ACC112 (cell line): ENCODE data around the gene FARS2.

Experiments
- H2AFZ ChIP-seq: fragments of 200-600 bp; sonication (generic); one replicate; pipeline ENCODE4 v1.6.0; 2017; ENCODE audit warnings: antibody characterized with exemption, low read length; ENCODE audit not compliant: unreplicated experiment
- H3K27ac ChIP-seq: fragments of 200-600 bp; sonication (generic); 2 replicates; pipeline ENCODE4 v1.5.1; 2014; ENCODE audit warnings: low read depth, mild to moderate bottlenecking, antibody characterized with exemption, low read length, moderate library complexity
- H3K27me3 ChIP-seq: fragments of 200-600 bp; sonication (generic); 2 replicates; pipeline ENCODE4 v1.6.1; 2014; ENCODE audit warnings: mild to moderate bottlenecking, antibody characterized with exemption, low read length, moderate library complexity, mixed read lengths; ENCODE audit not compliant: insufficient read depth
- H3K36me3 ChIP-seq: fragments of 200-600 bp; sonication (generic); 2 replicates; pipeline ENCODE4 v1.6.1; 2016; ENCODE audit warnings: mild to moderate bottlenecking, antibody characterized with exemption, low read length, moderate library complexity, mixed read lengths; ENCODE audit not compliant: insufficient read depth
- H3K4me1 ChIP-seq: fragments of 200-600 bp; sonication (generic); one replicate; pipeline ENCODE4 v1.6.1; 2016; ENCODE audit warnings: low read length, mixed read lengths; ENCODE audit not compliant: insufficient read depth, unreplicated experiment, control insufficient read depth
- H3K4me3 ChIP-seq: fragments of 200-600 bp; sonication (generic); 2 replicates; pipeline ENCODE4 v1.5.1; 2014; ENCODE audit warnings: mild to moderate bottlenecking, low read depth, low read length
- H3K79me2 ChIP-seq: fragments of 200-600 bp; sonication (generic); one replicate; pipeline ENCODE4 v1.6.0; 2016; ENCODE audit warnings: low read length; ENCODE audit not compliant: control insufficient read depth, unreplicated experiment, insufficient read depth

FARS2 gene

DNA sequence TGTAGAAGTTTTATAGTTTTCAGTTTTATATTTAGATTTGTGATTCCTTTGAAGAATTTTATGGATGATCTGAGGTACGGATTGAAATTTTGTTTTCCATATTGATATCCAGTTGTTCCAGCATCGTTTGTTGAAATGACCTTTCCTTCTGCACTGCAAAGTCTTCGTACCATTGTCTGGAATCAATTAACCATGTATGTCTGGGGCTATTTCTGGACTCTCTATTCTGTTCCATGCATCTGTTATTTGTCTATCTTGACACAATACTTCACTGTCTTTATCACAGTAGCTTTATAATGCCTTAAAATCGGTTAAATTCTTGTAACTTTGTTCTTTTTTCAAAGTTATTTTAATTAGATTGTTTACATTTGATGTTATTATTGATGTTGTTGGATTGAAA, 154.9 kb downstream of the FARS2 start:
- Histone ChIP-seq H3K4me1 (no peaks in the 10 kb centered on the region), H3K4me3 (no peak overlapping the region), H3K79me2 (no peaks in the 10 kb centered on the region), H3K36me3 (no peaks in the 10 kb centered on the region; the same call in 1 of the 2 replicates), H3K27ac (no peak overlapping the region), H2AFZ (no peak overlapping the region), H3K27me3 (no peaks in the 10 kb centered on the region)

DNA sequence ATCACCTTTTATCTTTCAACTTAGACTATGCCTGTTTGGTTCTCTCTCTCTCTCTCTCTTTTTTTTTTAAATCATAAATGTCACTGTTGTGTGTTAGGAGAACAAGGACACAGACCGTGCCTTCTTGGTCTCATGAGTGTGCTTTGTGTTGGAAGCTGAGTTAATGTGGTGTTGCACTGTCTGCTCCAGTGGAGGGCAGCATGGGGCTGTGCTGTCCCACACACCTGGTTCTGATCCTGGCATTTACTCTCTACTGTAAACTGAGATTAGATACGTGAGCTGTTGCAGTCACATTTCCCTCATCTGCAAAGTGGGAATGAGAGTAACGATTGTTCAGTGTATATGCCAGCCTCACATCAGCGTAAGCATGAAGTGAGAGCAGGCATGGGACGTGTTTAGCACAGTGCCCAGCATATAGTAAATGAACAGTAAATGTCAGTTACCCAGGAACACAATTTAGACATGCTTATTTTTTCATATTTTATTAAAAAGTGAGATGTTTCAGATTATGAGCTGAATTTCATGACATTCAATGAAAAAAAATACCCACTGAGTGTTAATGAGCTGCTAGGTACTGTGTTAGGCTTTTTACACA, 161.1 kb downstream of the FARS2 start:
- no peak overlapping the region for H2AFZ ChIP-seq
- no peaks in the 10 kb centered on the region for H3K4me1 ChIP-seq

DNA sequence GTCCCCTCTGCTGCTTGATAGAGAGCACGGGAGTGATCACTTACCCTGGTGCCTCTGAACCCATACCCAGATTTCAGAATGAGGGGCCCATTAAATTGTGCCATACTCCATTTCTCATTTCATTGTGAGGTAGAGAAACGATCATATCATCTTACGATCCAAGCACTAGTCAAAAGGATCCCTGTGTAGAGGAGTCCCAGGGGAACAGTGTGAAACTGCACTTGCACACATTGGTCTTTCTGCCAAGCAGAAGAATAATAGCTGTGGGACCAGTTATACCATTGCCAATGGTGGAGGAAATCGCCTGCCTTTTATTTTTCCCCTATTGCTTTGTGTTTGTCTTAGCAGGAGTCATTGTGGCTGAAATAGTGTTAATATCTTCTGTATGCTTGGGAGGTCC, 161.9 kb downstream of the FARS2 start:
- Histone ChIP-seq H3K4me1 (no peaks in the 10 kb centered on the region), H3K27ac (no peak overlapping the region), H3K4me3 (no peak overlapping the region), H3K27me3 (no peaks in the 10 kb centered on the region), H2AFZ (no peak overlapping the region), H3K79me2 (no peaks in the 10 kb centered on the region), H3K36me3 (no peaks in the 10 kb centered on the region)

More for the DNA sequence above, 161.1 kb downstream of the FARS2 start:
- no peaks in the 10 kb centered on the region for H3K79me2 ChIP-seq
- no peak overlapping the region for H3K4me3 ChIP-seq
- H3K36me3 ChIP-seq = no peaks in the 10 kb centered on the region
- no peak overlapping the region for H3K27ac ChIP-seq
- no peaks in the 10 kb centered on the region for H3K27me3 ChIP-seq

DNA sequence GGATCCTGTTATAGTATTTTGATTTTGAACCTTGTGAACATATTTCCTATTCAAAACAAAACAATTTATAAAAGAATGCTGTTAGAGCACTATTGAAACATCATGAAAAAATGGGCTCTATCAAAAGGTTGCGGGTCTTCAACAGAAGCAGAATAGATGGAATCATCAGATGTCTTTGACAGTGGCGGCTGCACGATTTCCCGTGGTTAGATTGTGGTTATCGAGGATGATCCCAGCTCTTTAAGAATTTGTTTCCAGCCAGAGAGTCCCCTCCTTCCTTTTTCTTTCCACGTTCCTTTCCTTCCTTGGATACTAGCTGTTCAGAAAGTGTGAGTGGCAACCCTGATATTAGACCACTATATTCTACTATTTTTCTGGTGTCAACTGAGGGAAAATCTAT, 163.4 kb downstream of the FARS2 start:
- H3K36me3 ChIP-seq = no peaks in the 10 kb centered on the region
- no peak overlapping the region for H2AFZ ChIP-seq
- no peak overlapping the region for H3K27ac ChIP-seq
- H3K4me3 ChIP-seq = no peak overlapping the region
- no peaks in the 10 kb centered on the region for H3K27me3 ChIP-seq
- no peaks in the 10 kb centered on the region for H3K4me1 ChIP-seq
- H3K79me2 ChIP-seq = no peaks in the 10 kb centered on the region

DNA sequence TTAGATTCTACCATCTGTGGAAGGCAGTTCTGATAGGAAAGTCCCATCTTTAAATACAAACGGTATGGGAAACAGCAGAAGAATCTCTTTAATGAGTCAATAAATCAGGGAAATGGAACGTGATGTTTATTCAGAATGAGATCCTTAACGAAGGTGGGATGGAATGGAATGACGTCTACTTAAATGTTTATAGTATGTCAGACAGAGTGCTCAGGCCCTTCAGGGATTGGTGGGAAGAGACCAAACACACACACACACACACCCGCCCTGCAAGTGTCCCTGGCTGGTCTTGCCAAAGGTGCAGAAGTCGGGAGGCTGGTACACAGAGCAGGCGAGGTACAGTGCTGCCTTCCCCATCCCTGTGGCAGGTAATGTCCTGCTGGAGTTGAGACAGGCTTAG, 164.0 kb downstream of the FARS2 start:
- Histone ChIP-seq H3K79me2 (no peaks in the 10 kb centered on the region), H3K36me3 (no peaks in the 10 kb centered on the region), H2AFZ (no peak overlapping the region), H3K4me1 (no peaks in the 10 kb centered on the region), H3K27ac (no peak overlapping the region), H3K27me3 (no peaks in the 10 kb centered on the region), H3K4me3 (no peak overlapping the region)

DNA sequence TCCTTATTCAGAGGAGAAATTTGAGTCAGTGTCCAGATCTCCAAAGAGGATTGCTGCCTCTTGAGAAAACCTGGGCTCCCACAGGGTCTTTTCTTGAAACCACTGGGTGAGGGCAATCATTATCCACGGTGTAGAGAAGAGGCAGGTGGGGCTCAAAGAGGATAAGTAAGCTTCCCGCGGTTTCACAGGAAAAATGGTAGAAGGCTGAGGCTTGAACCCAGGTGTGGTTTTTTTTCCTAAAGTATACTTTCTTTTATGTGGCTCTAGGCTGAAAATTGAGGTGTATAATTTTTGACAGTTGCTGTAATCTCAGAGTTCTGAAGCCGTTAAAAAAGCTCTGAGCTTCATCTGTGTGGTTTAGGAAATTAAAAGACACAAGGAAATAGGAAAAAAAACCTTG, 164.5 kb downstream of the FARS2 start:
- Histone ChIP-seq H3K27ac (no peak overlapping the region), H3K27me3 (no peaks in the 10 kb centered on the region), H2AFZ (no peak overlapping the region), H3K79me2 (no peaks in the 10 kb centered on the region), H3K36me3 (no peaks in the 10 kb centered on the region), H3K4me3 (no peak overlapping the region), H3K4me1 (no peaks in the 10 kb centered on the region)

DNA sequence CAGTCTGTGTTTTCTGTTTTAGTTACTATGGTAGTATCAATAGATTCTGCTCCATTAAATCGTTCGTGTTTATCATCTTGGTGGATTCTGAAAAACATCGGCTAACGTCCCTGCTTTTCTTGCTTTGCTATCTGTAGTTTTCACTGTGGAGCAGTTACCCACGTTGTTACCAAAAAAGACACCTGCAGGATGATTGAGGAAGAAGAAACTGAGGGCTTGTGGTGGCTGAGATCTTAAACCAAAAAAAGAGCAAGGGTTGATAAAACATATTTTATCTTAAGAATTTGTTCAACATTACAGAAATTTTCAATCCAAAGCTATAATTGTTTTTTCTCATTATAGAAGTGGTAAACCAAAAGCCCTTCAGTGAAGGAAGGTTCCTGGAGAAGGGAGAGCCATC, 166.3 kb downstream of the FARS2 start:
- Histone ChIP-seq H3K79me2 (no peaks in the 10 kb centered on the region), H3K36me3 (no peaks in the 10 kb centered on the region), H3K4me1 (no peaks in the 10 kb centered on the region), H3K4me3 (no peak overlapping the region), H2AFZ (no peak overlapping the region), H3K27ac (no peak overlapping the region), H3K27me3 (no peaks in the 10 kb centered on the region)

DNA sequence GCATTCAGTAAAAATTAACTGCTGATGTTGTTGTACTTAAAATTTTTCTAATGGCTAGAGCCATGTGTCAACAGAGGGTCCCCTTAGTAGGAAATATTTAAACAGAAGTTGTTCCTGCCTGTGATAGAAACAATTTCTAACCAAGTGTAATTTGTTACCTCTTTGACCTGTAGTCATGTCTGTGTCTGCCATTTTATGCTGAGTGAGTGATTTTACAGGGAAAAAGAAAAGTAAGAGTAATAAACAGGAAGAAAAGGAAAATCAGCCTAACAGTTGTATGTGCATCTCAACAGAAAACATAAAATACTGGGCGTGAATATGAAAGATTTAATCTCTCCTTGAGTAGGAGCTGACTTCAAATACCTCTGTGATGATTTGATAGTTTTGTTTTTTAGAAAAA, 172.0 kb downstream of the FARS2 start:
- Histone ChIP-seq H2AFZ (no peak overlapping the region), H3K4me1 (peaks cover 13% of the 10 kb centered on the region), H3K36me3 (no peaks in the 10 kb centered on the region; the same call in 1 of the 2 replicates), H3K79me2 (no peaks in the 10 kb centered on the region), H3K4me3 (no peak overlapping the region), H3K27ac (no peak overlapping the region), H3K27me3 (no peaks in the 10 kb centered on the region)

DNA sequence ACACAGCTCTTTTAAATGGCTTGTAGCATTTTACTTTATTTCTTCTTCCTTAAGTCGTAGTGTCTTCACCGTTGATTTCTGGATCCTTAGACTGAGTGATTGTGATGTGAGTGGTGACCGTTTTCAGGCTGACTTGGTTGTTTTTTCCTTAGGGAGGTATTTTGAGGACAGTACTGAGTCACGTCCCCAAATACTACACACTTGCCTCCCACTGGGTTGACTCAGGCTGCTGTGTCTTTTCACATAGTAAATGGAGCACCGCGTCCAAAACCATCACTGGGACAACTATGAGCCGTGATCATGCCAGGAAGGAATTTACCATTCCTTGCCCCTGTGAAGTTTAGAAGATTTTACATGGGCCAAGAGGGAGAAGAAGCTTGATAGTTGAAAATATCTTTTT, 174.1 kb downstream of the FARS2 start:
- Histone ChIP-seq H3K4me1 (peaks cover 13% of the 10 kb centered on the region), H3K79me2 (no peaks in the 10 kb centered on the region), H3K36me3 (no peaks in the 10 kb centered on the region; the same call in 1 of the 2 replicates), H2AFZ (no peak overlapping the region), H3K27me3 (no peaks in the 10 kb centered on the region), H3K4me3 (0 out of 2 replicates have a peak overlapping the region, but pooled peaks have one; percentile 3), H3K27ac (peak overlapping the region; percentile 53)

DNA sequence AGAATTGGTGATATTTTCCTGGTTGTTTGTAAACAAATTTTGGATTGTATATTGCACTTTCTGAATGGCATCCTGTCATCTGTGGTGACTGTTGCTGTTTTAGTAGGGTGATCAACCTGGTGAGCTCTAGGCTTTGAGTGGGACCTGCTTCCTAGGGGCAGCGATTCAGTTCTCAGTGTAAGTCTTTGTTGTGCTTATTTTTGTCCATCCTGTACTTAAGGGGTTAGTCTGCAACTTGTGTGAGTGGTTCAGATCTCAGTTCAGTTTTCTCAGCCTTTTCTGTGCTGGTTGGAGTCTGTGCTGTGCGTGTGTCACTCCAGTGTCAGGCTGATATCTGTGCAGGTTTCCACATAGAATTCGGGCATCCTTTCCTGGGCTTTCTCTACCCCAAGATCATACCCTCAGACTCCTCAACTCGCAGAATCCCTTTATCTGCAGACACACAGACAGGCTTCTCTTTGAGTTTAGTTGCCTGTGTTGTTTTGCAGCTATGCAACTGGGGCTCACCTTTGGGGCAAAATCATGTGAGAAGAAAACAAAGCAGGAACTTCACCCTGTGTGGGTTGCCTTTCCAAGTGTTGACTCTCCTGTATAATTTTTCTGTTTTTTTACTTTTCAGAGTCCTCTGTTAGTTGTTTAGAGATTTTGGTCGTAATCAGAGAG, 177.7 kb downstream of the FARS2 start:
- H3K79me2 ChIP-seq = no peaks in the 10 kb centered on the region
- H3K36me3 ChIP-seq = no peaks in the 10 kb centered on the region; the same call in 1 of the 2 replicates
- no peak overlapping the region for H3K4me3 ChIP-seq
- H3K4me1 ChIP-seq = peaks cover 13% of the 10 kb centered on the region
- H2AFZ ChIP-seq = no peak overlapping the region
- no peak overlapping the region for H3K27ac ChIP-seq
- H3K27me3 ChIP-seq = no peaks in the 10 kb centered on the region

DNA sequence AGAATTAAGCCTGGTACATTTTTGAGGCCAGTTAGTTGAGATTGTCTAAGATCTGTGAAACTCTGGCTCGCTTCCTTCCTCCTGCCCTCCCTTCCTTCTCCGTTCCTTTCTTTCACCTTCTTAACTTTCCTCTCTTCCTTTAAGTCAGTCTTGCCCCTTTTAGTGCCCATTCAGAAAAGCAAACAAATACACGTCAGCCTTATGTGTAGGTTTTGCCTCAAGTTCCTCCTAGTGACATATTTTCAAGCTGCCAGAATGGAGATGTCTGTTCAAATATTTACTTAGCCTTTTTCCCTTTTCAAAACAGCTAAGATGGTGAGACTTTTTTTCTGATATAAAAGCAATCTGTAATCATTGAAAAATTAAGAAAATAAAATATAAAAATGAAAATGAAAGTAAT, 178.4 kb downstream of the FARS2 start:
- Histone ChIP-seq H3K4me1 (peaks cover 13% of the 10 kb centered on the region), H3K4me3 (no peak overlapping the region), H3K36me3 (no peaks in the 10 kb centered on the region; the same call in 1 of the 2 replicates), H3K27me3 (no peaks in the 10 kb centered on the region), H3K79me2 (no peaks in the 10 kb centered on the region), H3K27ac (no peak overlapping the region), H2AFZ (no peak overlapping the region)
